GM12873 (cell line): ENCODE data around the gene TTYH2.

Experiments used
- CTCF ChIP-seq: IDR thresholded peaks from 2 replicates; pipeline ENCODE4 v1.5.1; 2012; ENCODE audit warnings: low read depth, mild to moderate bottlenecking, moderate library complexity, low read length, control low read depth; ENCODE audit not compliant: insufficient read depth; ENCODE audit errors: missing control alignments

TTYH2 gene

GRCh38 chr17:74290340-74290739 lies 77.0 kb downstream of the TTYH2 start:
- peak; percentile 14 for TF ChIP-seq CTCF

- no peak for TF ChIP-seq CTCF
Measured at GRCh38 chr17:74292495-74292894, 79.1 kb downstream of the TTYH2 start.

- TF ChIP-seq CTCF: no peak
Measured at GRCh38 chr17:74295625-74296547, 82.5 kb downstream of the TTYH2 start.

- peak; percentile 60 for TF ChIP-seq CTCF
Measured at GRCh38 chr17:74296548-74296936, 83.2 kb downstream of the TTYH2 start.

GRCh38 chr17:74297941-74298340 lies 84.6 kb downstream of the TTYH2 start:
- no peak for TF ChIP-seq CTCF

GRCh38 chr17:74298778-74299177 lies 85.4 kb downstream of the TTYH2 start:
- no peak for TF ChIP-seq CTCF

- TF ChIP-seq CTCF: no peak
Measured at GRCh38 chr17:74299226-74300009, 86.0 kb downstream of the TTYH2 start.
